ENCODE measurements around the gene RAB1B.
"Not testable (repeated sequence)": the region's sequence is repeated elsewhere in the genome, so short reads cannot be mapped to it uniquely, and the experiment has no call there.

Gene RAB1B

DNA sequence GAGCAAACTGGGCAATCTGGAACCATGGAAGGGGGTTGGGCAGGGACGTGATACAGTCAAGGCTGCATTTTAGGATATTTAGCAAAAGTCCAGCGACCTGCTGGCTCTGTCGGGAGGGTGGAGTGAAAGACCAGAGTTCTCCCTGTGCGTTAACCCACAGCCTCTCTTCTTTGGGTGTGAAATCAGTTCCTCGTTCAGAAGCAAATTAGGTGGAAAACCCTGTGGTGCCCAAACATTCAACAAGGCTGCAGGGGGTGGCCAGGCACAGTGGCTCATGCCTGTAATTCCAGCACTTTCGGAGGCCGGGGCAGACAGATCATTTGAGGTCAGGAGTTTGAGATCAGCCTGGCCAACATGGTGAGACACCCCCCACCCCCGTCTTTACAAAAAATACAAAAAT lies 29.2 kb downstream of the RAB1B start (continued):
- no peak for TF ChIP-seq TOX (CRISPR knock-in tag; IDR thresholded peaks at IDR 0.05; ENCODE audit: borderline replicate concordance)
- TF ChIP-seq ARNTL (CRISPR knock-in tag; IDR thresholded peaks at IDR 0.05; ENCODE audit: borderline replicate concordance, low read depth): no peak
- TF ChIP-seq ZNF8 (CRISPR knock-in tag; IDR thresholded peaks at IDR 0.05): no peak
- TF ChIP-seq CSDC2 (CRISPR knock-in tag; IDR thresholded peaks at IDR 0.05): no peak
- no peak for TF ChIP-seq GLIS3 (CRISPR knock-in tag; IDR thresholded peaks at IDR 0.05)
- no peak for TF ChIP-seq ZNF70 (CRISPR knock-in tag; IDR thresholded peaks at IDR 0.05)

DNA sequence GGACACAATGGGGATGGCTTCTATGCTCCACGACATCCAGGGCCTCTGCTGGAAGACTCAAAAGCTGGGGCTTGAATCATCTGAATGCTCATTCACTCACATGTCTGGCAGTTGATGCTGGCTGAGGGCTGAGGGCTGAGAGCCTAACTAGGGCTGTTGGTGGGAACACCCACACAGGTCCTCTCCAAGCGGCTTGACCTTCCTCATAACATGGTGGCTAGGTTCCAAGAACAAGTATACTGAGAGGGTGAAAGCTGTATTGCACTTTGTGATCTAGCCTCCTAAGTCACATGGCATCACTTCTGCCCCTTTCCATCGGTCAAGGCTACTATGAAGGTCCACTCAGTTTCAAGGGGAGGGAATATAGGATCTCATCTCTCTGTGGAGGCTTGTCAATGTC lies 30.7 kb downstream of the RAB1B start:
- ATAC-seq: no peak
- TF ChIP-seq OSR1 (CRISPR knock-in tag; IDR thresholded peaks at IDR 0.05): no peak
- TF ChIP-seq, protein P1, sequence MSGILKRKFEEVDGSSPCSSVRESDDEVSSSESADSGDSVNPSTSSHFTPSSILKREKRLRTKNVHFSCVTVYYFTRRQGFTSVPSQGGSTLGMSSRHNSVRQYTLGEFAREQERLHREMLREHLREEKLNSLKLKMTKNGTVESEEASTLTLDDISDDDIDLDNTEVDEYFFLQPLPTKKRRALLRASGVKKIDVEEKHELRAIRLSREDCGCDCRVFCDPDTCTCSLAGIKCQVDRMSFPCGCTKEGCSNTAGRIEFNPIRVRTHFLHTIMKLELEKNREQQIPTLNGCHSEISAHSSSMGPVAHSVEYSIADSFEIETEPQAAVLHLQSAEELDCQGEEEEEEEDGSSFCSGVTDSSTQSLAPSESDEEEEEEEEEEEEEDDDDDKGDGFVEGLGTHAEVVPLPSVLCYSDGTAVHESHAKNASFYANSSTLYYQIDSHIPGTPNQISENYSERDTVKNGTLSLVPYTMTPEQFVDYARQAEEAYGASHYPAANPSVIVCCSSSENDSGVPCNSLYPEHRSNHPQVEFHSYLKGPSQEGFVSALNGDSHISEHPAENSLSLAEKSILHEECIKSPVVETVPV (CRISPR knock-in tag; IDR thresholded peaks at IDR 0.05): no peak

DNA sequence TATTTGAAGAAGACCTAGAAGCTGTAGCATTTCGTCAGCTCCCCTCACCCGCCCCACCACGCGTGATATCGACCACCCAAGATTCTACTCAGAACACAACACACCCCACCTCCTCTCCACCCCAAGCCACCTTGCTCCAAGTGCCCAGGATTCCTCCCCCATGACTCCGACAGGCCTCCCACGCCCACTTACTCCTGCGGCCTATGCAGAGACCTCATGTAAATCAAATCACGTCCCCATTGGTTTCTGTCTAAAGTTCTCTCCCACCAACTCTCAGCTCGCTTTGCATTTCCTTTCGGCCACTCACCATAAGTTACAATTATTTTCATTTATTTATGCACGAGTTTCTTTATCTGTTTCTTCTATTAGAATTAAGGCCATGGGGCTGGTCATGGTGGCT lies 34.2 kb downstream of the RAB1B start:
- no peak for ATAC-seq

DNA sequence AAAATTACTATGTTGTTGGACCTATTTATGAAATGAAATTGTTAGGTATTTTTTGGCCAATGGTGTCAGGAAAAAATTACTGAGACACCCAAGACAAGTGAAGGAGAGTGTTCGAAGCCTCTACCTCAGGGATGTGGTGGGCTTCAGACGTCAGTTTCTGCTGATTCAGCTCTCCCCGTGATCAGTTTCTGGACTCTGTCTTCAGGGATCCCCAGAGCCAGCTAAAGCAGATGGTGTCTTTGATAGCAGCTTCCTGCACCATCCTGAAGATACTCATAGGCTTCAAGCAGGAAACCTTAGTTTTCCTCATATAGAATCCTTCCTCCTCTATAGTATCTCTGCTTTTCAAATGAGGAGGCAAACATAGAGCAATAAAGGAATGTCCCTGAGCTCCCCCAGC lies 41.0 kb downstream of the RAB1B start:
- no peak for ATAC-seq
- no peak for TF ChIP-seq ZNF70 (CRISPR knock-in tag; IDR thresholded peaks at IDR 0.05)
- no peak for TF ChIP-seq BACH2 (CRISPR knock-in tag; IDR thresholded peaks at IDR 0.05; ENCODE audit: borderline replicate concordance)

More for the DNA sequence above, 34.2 kb downstream of the RAB1B start:
- TF ChIP-seq ARNTL (CRISPR knock-in tag; IDR thresholded peaks at IDR 0.05; ENCODE audit: borderline replicate concordance, low read depth) (no peak), ISL1 (CRISPR knock-in tag; IDR thresholded peaks at IDR 0.05) (no peak)

DNA sequence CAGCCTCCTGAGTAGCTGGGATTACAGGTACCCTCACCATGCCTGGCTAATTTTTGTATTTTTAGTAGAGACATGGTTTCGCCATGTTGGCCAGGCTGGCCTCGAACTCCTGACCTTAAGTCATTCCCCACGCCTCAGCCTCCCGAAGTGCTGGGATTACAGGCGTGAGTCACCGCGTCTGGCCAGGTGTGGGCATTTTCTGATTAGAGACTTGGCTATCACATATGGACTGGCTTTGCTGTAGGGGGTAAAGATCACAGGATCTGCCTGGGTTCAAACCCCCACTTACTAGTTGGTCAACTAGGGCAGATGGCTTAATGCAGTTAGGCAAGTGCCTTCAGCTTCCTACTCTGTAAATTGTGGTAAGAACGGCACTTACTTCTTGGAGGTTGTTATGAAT lies 41.9 kb downstream of the RAB1B start:
- ATAC-seq: no peak
- TF ChIP-seq, protein P2, sequence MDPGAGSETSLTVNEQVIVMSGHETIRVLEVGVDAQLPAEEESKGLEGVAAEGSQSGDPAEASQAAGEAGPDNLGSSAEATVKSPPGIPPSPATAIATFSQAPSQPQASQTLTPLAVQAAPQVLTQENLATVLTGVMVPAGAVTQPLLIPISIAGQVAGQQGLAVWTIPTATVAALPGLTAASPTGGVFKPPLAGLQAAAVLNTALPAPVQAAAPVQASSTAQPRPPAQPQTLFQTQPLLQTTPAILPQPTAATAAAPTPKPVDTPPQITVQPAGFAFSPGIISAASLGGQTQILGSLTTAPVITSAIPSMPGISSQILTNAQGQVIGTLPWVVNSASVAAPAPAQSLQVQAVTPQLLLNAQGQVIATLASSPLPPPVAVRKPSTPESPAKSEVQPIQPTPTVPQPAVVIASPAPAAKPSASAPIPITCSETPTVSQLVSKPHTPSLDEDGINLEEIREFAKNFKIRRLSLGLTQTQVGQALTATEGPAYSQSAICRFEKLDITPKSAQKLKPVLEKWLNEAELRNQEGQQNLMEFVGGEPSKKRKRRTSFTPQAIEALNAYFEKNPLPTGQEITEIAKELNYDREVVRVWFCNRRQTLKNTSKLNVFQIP (CRISPR knock-in tag; IDR thresholded peaks at IDR 0.05; ENCODE audit: borderline replicate concordance, low read depth): no peak
- TF ChIP-seq TCF4 (CRISPR knock-in tag; IDR thresholded peaks at IDR 0.05; ENCODE audit: borderline replicate concordance): no peak
- TF ChIP-seq SNAI2 (CRISPR knock-in tag; IDR thresholded peaks at IDR 0.05): no peak
- TF ChIP-seq, protein P3, sequence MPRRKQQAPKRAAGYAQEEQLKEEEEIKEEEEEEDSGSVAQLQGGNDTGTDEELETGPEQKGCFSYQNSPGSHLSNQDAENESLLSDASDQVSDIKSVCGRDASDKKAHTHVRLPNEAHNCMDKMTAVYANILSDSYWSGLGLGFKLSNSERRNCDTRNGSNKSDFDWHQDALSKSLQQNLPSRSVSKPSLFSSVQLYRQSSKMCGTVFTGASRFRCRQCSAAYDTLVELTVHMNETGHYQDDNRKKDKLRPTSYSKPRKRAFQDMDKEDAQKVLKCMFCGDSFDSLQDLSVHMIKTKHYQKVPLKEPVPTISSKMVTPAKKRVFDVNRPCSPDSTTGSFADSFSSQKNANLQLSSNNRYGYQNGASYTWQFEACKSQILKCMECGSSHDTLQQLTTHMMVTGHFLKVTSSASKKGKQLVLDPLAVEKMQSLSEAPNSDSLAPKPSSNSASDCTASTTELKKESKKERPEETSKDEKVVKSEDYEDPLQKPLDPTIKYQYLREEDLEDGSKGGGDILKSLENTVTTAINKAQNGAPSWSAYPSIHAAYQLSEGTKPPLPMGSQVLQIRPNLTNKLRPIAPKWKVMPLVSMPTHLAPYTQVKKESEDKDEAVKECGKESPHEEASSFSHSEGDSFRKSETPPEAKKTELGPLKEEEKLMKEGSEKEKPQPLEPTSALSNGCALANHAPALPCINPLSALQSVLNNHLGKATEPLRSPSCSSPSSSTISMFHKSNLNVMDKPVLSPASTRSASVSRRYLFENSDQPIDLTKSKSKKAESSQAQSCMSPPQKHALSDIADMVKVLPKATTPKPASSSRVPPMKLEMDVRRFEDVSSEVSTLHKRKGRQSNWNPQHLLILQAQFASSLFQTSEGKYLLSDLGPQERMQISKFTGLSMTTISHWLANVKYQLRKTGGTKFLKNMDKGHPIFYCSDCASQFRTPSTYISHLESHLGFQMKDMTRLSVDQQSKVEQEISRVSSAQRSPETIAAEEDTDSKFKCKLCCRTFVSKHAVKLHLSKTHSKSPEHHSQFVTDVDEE (CRISPR knock-in tag; IDR thresholded peaks at IDR 0.05): no peak
- no peak for TF ChIP-seq PPARA (CRISPR knock-in tag; IDR thresholded peaks at IDR 0.05; ENCODE audit: borderline replicate concordance)
- no peak for TF ChIP-seq GLIS3 (CRISPR knock-in tag; IDR thresholded peaks at IDR 0.05)
- no peak for TF ChIP-seq ZFP30 (CRISPR knock-in tag; IDR thresholded peaks at IDR 0.05)
- TF ChIP-seq ISL1 (CRISPR knock-in tag; IDR thresholded peaks at IDR 0.05): no peak

DNA sequence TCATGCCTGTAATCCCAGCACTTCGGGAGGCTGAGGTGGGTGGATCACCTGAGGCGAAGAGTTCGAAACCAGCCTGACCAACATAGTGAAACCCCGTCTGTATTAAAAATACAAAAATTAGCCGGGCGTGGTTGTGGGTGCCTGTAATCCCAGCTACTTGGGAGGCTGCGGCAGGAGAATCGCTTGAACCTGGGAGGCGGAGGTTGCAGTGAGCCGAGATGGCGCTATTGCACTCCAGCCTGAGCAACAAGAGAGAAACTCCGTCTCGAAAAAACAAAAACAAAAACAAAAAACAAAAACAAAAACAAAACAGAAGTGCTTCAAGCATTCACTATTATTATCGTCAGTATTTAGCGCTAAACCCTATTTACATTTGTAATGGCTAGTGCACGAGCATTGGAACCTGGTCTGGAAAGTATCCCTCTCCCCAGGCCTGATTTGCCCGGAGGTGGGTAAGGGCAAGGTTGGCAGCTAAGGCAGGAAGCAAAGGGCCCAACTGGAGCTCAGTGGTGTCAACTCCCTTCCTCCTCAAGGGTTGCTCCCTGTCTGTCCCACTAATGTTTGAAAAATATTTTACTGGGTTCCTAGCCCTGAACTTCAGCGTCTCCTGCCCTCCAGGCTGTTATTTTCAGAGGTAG lies 42.5 kb downstream of the RAB1B start:
- not testable (repeated sequence) for ATAC-seq

DNA sequence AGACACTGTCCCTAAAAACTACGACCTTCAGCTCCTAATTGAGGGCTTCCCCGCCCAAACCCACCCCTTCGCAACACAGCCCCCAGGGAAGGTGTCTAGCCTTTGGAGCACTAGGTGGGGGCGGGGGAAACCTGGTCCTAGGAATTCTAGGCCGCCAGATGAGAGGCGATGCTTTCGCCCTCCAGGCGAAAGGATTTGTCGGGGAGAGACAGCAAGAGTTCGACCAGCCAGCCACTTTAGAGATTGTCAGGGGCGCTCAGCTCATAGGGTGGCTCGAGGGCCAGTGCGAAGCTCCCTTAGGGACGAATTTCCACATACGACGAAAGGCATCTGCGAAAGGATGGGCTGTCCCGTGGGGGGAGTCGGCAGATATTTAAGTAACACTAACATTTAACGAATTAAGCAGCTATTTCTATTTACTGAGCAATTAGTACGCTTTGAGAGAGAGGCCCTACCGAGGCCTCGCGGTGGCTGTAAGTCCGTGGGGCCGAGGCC lies 43.1 kb downstream of the RAB1B start:
- no peak for ATAC-seq
- TF ChIP-seq CSDC2 (CRISPR knock-in tag; IDR thresholded peaks at IDR 0.05) (no peak), RARB (CRISPR knock-in tag; IDR thresholded peaks at IDR 0.05) (no peak), ESRRG (CRISPR knock-in tag; IDR thresholded peaks at IDR 0.05) (no peak), ZNF70 (CRISPR knock-in tag; IDR thresholded peaks at IDR 0.05) (no peak), GLIS3 (CRISPR knock-in tag; IDR thresholded peaks at IDR 0.05) (no peak), OSR1 (CRISPR knock-in tag; IDR thresholded peaks at IDR 0.05) (no peak), TCF4 (CRISPR knock-in tag; IDR thresholded peaks at IDR 0.05; ENCODE audit: borderline replicate concordance) (no peak), SNAI2 (CRISPR knock-in tag; IDR thresholded peaks at IDR 0.05) (no peak), PPARA (CRISPR knock-in tag; IDR thresholded peaks at IDR 0.05; ENCODE audit: borderline replicate concordance) (no peak), TOX (CRISPR knock-in tag; IDR thresholded peaks at IDR 0.05; ENCODE audit: borderline replicate concordance) (no peak), ZNF565 (CRISPR knock-in tag; conservative IDR thresholded peaks at IDR 0.05; ENCODE audit: low read depth) (no peak), ZFP30 (CRISPR knock-in tag; IDR thresholded peaks at IDR 0.05) (no peak), ZNF8 (CRISPR knock-in tag; IDR thresholded peaks at IDR 0.05) (no peak), BACH2 (CRISPR knock-in tag; IDR thresholded peaks at IDR 0.05; ENCODE audit: borderline replicate concordance) (no peak)
- TF ChIP-seq, protein P2 (CRISPR knock-in tag; IDR thresholded peaks at IDR 0.05; ENCODE audit: borderline replicate concordance, low read depth): no peak
- TF ChIP-seq, protein P1 (CRISPR knock-in tag; IDR thresholded peaks at IDR 0.05): no peak

All from SK-N-SH treated with all-trans-retinoic acid at 6 μM for 48 hours (cell line).